Tibial nerve (tissue), 4 donors: Measurements from ENCODE around the gene PLK2.

Experiments
- EP300 ChIP-seq, 2 donors: sonication (generic); formaldehyde crosslinking; IDR thresholded peaks; one replicate each; pipeline ENCODE4 v1.6.1; 2017; ENCODE audit warnings: antibody characterized with exemption in 2 of 2, mild to moderate bottlenecking in 1 of 2
- POLR2A ChIP-seq, 2 donors: fragments of 450-650 bp; IDR thresholded peaks; one replicate each; pipeline ENCODE4 v1.6.1; 2017; ENCODE audit warnings: antibody characterized with exemption in 2 of 2, mild to moderate bottlenecking in 2 of 2, moderate library complexity in 2 of 2
- TF ChIP-seq, protein P1 (sequence below), 5 experiments: fragments of 200-600 bp in 3 of 5; fragments of 450-650 bp in 2 of 5; sonication (generic) in 3 of 5; IDR thresholded peaks; one replicate each; pipeline ENCODE4 v1.5.1; 2016 to 2019; ENCODE audit warnings: antibody characterized with exemption in 5 of 5, mild to moderate bottlenecking in 3 of 5, moderate library complexity in 2 of 5

DNA sequence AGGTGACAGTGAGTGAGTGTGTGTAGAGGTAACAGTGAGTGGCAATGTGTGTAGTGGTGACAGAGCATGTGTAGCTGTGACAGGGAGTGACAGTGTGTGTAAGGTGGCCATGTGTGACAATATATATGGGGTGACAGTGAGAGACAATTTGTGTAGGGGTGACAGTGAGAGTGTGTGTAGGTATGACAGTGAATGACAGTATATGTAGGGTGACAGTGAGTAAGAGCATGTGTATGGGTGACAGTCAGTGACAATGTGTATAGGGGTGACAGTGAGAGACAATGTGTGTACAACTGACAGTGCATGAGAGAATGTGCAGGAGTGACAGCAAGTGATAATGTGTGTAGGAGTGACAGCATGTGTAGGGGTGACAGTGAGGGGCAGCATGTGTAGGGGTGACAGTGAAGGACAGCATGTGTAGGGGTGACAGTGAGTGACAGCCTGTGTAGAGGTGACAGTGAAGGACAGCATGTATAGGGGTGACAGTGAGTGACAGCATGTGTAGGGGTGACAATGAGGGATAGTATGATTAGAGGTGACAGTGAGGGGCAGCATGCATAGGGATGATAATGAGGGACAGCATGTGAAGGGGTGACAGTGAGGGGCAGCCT, 21.3 kb upstream of the PLK2 start:
- TF ChIP-seq, protein P1, sequence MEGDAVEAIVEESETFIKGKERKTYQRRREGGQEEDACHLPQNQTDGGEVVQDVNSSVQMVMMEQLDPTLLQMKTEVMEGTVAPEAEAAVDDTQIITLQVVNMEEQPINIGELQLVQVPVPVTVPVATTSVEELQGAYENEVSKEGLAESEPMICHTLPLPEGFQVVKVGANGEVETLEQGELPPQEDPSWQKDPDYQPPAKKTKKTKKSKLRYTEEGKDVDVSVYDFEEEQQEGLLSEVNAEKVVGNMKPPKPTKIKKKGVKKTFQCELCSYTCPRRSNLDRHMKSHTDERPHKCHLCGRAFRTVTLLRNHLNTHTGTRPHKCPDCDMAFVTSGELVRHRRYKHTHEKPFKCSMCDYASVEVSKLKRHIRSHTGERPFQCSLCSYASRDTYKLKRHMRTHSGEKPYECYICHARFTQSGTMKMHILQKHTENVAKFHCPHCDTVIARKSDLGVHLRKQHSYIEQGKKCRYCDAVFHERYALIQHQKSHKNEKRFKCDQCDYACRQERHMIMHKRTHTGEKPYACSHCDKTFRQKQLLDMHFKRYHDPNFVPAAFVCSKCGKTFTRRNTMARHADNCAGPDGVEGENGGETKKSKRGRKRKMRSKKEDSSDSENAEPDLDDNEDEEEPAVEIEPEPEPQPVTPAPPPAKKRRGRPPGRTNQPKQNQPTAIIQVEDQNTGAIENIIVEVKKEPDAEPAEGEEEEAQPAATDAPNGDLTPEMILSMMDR (IDR thresholded peaks at IDR 0.05) = no peak
- no peak for TF ChIP-seq POLR2A (IDR thresholded peaks at IDR 0.05)
- TF ChIP-seq EP300 (IDR thresholded peaks at IDR 0.05) = no peak
